ENCODE measurements around the gene LCN1. TPM values are rescaled to one million over a fixed set of nuclear protein-coding genes. Genes with fewer than 3 reads are reported as not detected.

LCN1 gene
- total RNA-seq, 6 donors from 2014 or later = not detected

- no peak overlapping the region for H3K27ac ChIP-seq
- peaks cover 6 to 60% (median 52%) of the 10 kb centered on the region in 4 donors for H3K36me3 ChIP-seq
- DNase-seq (no peak), ATAC-seq (ENCODE audit: low FRiP score in 2 of 2) (no peak)
- H3K9me3 ChIP-seq = no peaks in the 10 kb centered on the region
- no peak overlapping the region for H3K4me3 ChIP-seq
- H3K27me3 ChIP-seq = no peaks in the 10 kb centered on the region
- TF ChIP-seq POLR2AphosphoS5 (IDR thresholded peaks at IDR 0.05) (no peak), CTCF (IDR thresholded peaks at IDR 0.05) (no peak), POLR2A (IDR thresholded peaks at IDR 0.05) (no peak), EP300 (IDR thresholded peaks at IDR 0.05) (no peak)
- H3K4me1 ChIP-seq = peaks cover 6 to 12% (median 10%) of the 10 kb centered on the region in 4 donors
- 92 to 97% methylated on average over 25 of the region's 25 CpGs for WGBS, 2 donors
Observed at GRCh38 chr9:135485385-135485784, 35.9 kb upstream of the LCN1 start.

GRCh38 chr9:135485832-135486231 is 35.4 kb upstream of the LCN1 start:
- H3K27me3 ChIP-seq = no peaks in the 10 kb centered on the region
- H3K36me3 ChIP-seq = peaks cover 6 to 60% (median 52%) of the 10 kb centered on the region in 4 donors
- no peak overlapping the region for H3K4me3 ChIP-seq
- WGBS, 2 donors = 88 to 92% methylated on average over 9 to 21 of the region's 21 CpGs
- ATAC-seq (ENCODE audit: low FRiP score in 2 of 2) (no peak), DNase-seq (no peak)
- TF ChIP-seq POLR2A (IDR thresholded peaks at IDR 0.05) (no peak), EP300 (IDR thresholded peaks at IDR 0.05) (no peak), POLR2AphosphoS5 (IDR thresholded peaks at IDR 0.05) (no peak), CTCF (IDR thresholded peaks at IDR 0.05) (no peak)
- no peaks in the 10 kb centered on the region for H3K9me3 ChIP-seq
- H3K27ac ChIP-seq = no peak overlapping the region
- peaks cover 2 to 8% (median 6%) of the 10 kb centered on the region in 4 donors for H3K4me1 ChIP-seq

- Histone ChIP-seq H3K4me1 (peaks cover 0 to 1% (median under 1%) of the 10 kb centered on the region in 4 donors), H3K27me3 (no peaks in the 10 kb centered on the region), H3K27ac (no peak overlapping the region), H3K9me3 (no peaks in the 10 kb centered on the region), H3K4me3 (no peak overlapping the region), H3K36me3 (peaks cover 6 to 60% (median 52%) of the 10 kb centered on the region in 4 donors)
- 94 to 95% methylated on average over 33 of the region's 33 CpGs for WGBS, 2 donors
- DNase-seq (no peak), ATAC-seq (ENCODE audit: low FRiP score in 2 of 2) (no peak)
- no peak for TF ChIP-seq POLR2A (IDR thresholded peaks at IDR 0.05)
- TF ChIP-seq EP300 (IDR thresholded peaks at IDR 0.05) = no peak
- no peak for TF ChIP-seq POLR2AphosphoS5 (IDR thresholded peaks at IDR 0.05)
- no peak for TF ChIP-seq CTCF (IDR thresholded peaks at IDR 0.05)
Observed at GRCh38 chr9:135486267-135487065, 34.8 kb upstream of the LCN1 start.

GRCh38 chr9:135487281-135488012 is 33.8 kb upstream of the LCN1 start:
- 93 to 96% methylated on average over 19 to 35 of the region's 40 CpGs for WGBS, 2 donors
- TF ChIP-seq POLR2A (IDR thresholded peaks at IDR 0.05) = no peak
- no peak for TF ChIP-seq EP300 (IDR thresholded peaks at IDR 0.05)
- TF ChIP-seq CTCF (IDR thresholded peaks at IDR 0.05) = no peak
- no peak overlapping the region for H3K4me3 ChIP-seq
- ATAC-seq (ENCODE audit: low FRiP score in 2 of 2) (no peak), DNase-seq (peak in 1 of 2 donors; percentile 77)
- H3K27ac ChIP-seq = no peak overlapping the region
- no peaks in the 10 kb centered on the region for H3K9me3 ChIP-seq
- no peaks in the 10 kb centered on the region for H3K4me1 ChIP-seq
- no peaks in the 10 kb centered on the region for H3K27me3 ChIP-seq
- H3K36me3 ChIP-seq = peaks cover 6 to 60% (median 52%) of the 10 kb centered on the region in 4 donors

All from upper lobe of left lung (tissue), 6 donors.